OCI-LY7 (cell line): Measurements from ENCODE around the gene MRPS2.

Experiments
- CTCF ChIP-seq: fragments of 200-600 bp; sonication (generic); conservative IDR thresholded peaks from 2 replicates; pipeline ENCODE4 v1.5.1; 2014; ENCODE audit warnings: mild to moderate bottlenecking, antibody characterized with exemption, low read length, moderate library complexity, mixed read lengths
- EZH2phosphoT487 ChIP-seq: fragments of 200-600 bp; sonication (generic); IDR thresholded peaks from 2 replicates; pipeline ENCODE4 v1.6.1; 2018; ENCODE audit warnings: low read depth, borderline replicate concordance, mild to moderate bottlenecking, mixed run types, antibody characterized with exemption, low read length, moderate library complexity, mixed read lengths

- TF ChIP-seq CTCF, result no peak
- no peak for TF ChIP-seq EZH2phosphoT487
These were observed 9.0 kb downstream of the MRPS2 start for GRCh38 chr9:135509458-135509857.
